ENCODE data around the gene LRP6.

- no peak for TF ChIP-seq CTCF (conservative IDR thresholded peaks at IDR 0.05; ENCODE audit: low read length)
- TF ChIP-seq EZH2phosphoT487 (IDR thresholded peaks at IDR 0.05; ENCODE audit: borderline replicate concordance), result no peak
Measured at GRCh38 chr12:12282202-12282601, 15.4 kb upstream of the LRP6 start.

All from Loucy (cell line).